KMS-11 (cell line): Measurements from ENCODE around the gene ESPNL.
"Not testable (repeated sequence)": the region's sequence is repeated elsewhere in the genome, so short reads cannot be mapped to it uniquely, and the experiment has no call there.

Experiments used
- H2AFZ ChIP-seq: fragments of 200-600 bp; sonication (generic); 2 replicates; pipeline ENCODE4 v1.6.1; 2016; ENCODE audit warnings: antibody characterized with exemption, mixed run types, low read depth
- H3K27ac ChIP-seq: fragments of 200-600 bp; sonication (generic); 2 replicates; pipeline ENCODE4 v1.6.1; 2016; ENCODE audit warnings: mild to moderate bottlenecking, mixed run types
- H3K27me3 ChIP-seq: fragments of 200-600 bp; sonication (generic); 2 replicates; pipeline ENCODE4 v1.6.1; 2017; ENCODE audit warnings: mild to moderate bottlenecking, low read depth, mixed run types, moderate library complexity; ENCODE audit not compliant: insufficient read depth
- H3K36me3 ChIP-seq: fragments of 200-600 bp; sonication (generic); 2 replicates; pipeline ENCODE4 v1.6.1; 2017; ENCODE audit warnings: mild to moderate bottlenecking, mixed run types; ENCODE audit not compliant: insufficient read depth
- H3K4me1 ChIP-seq: fragments of 200-600 bp; sonication (generic); 2 replicates; pipeline ENCODE4 v1.6.1; 2016; ENCODE audit warnings: mild to moderate bottlenecking, low read depth, mixed run types; ENCODE audit not compliant: poor library complexity, severe bottlenecking
- H3K4me2 ChIP-seq: fragments of 200-600 bp; sonication (generic); 2 replicates; pipeline ENCODE4 v1.7.0; 2016; ENCODE audit warnings: mild to moderate bottlenecking, mixed run types
- H3K4me3 ChIP-seq: fragments of 200-600 bp; sonication (generic); IDR thresholded peaks from 2 replicates; pipeline ENCODE4 v1.6.1; 2017; ENCODE audit warnings: low read depth, low read length, mixed read lengths; ENCODE audit not compliant: insufficient read depth
- H3K79me2 ChIP-seq: fragments of 200-600 bp; sonication (generic); 2 replicates; pipeline ENCODE4 v1.6.1; 2016; ENCODE audit warnings: low read depth, mixed run types; ENCODE audit not compliant: insufficient read depth
- H3K9ac ChIP-seq: fragments of 200-600 bp; sonication (generic); 2 replicates; pipeline ENCODE4 v1.6.1; 2016; ENCODE audit warnings: mild to moderate bottlenecking, mixed run types
- H4K20me1 ChIP-seq: fragments of 200-600 bp; sonication (generic); 2 replicates; pipeline ENCODE4 v1.6.1; 2016; ENCODE audit warnings: mild to moderate bottlenecking, mixed run types; ENCODE audit not compliant: insufficient read depth
- CTCF ChIP-seq: fragments of 200-600 bp; sonication (generic); conservative IDR thresholded peaks from 2 replicates; pipeline ENCODE4 v1.6.1; 2017; ENCODE audit warnings: low read depth, mild to moderate bottlenecking, antibody characterized with exemption, low read length, moderate library complexity, mixed read lengths

Gene ESPNL

GRCh38 chr2:238100049-238100820, at the start of gene ESPNL:
TSS of gene ESPNL (plus strand) at chr2:238100340. CDS start at chr2:238100420, 80 bp downstream.
- Histone ChIP-seq H3K9ac (no peak within 1 kb of the TSS), H3K4me3 (no peak within 1 kb of the TSS), H3K4me2 (no peak within 1 kb of the TSS), H3K79me2 (no peaks in the 10 kb centered on the region), H4K20me1 (no peaks in the 10 kb centered on the region), H3K36me3 (no peaks in the 10 kb centered on the region), H2AFZ (no peak within 1 kb of the TSS), H3K4me1 (no peaks in the 10 kb centered on the region), H3K27ac (no peak within 1 kb of the TSS), H3K27me3 (no peaks in the 10 kb centered on the region)
- no peak for TF ChIP-seq CTCF

GRCh38 chr2:238053191-238053776, 46.9 kb upstream of the ESPNL start:
- Histone ChIP-seq H3K36me3 (no peaks in the 10 kb centered on the region), H2AFZ (no peak overlapping the region), H3K27ac (no peak overlapping the region), H3K27me3 (no peaks in the 10 kb centered on the region), H3K4me3 (no peak overlapping the region), H3K9ac (no peak overlapping the region), H3K4me2 (no peak overlapping the region), H4K20me1 (no peaks in the 10 kb centered on the region), H3K79me2 (no peaks in the 10 kb centered on the region), H3K4me1 (no peaks in the 10 kb centered on the region)
- no peak for TF ChIP-seq CTCF

GRCh38 chr2:238055841-238056240, 44.3 kb upstream of the ESPNL start:
- Histone ChIP-seq H3K4me2 (no peak overlapping the region), H3K4me3 (no peak overlapping the region), H3K27me3 (no peaks in the 10 kb centered on the region), H4K20me1 (no peaks in the 10 kb centered on the region), H2AFZ (no peak overlapping the region), H3K79me2 (no peaks in the 10 kb centered on the region), H3K9ac (no peak overlapping the region), H3K36me3 (no peaks in the 10 kb centered on the region), H3K4me1 (peaks cover 8% of the 10 kb centered on the region), H3K27ac (no peak overlapping the region)
- TF ChIP-seq CTCF, result no peak

GRCh38 chr2:238057696-238058575, 42.2 kb upstream of the ESPNL start:
- H3K4me1 ChIP-seq, result peaks cover 22% of the 10 kb centered on the region
- H3K4me3 ChIP-seq, H3K27me3 ChIP-seq, H3K9ac ChIP-seq, H2AFZ ChIP-seq, H3K4me2 ChIP-seq, H4K20me1 ChIP-seq, H3K36me3 ChIP-seq, H3K27ac ChIP-seq, H3K79me2 ChIP-seq: not testable (repeated sequence)
